Upper lobe of left lung (tissue), 6 donors: Measurements from ENCODE around the gene CYP26B1. TPM values are rescaled to one million over a fixed set of nuclear protein-coding genes. Genes with fewer than 3 reads are reported as not detected.

Source experiments
- ATAC-seq, 2 donors: fragments of 200-7000 bp; cut with Tn5 transposase; one replicate each; pipeline ENCODE4 v1.9.1; 2022; ENCODE audit warnings: mild to moderate bottlenecking in 2 of 2, moderate library complexity in 2 of 2; ENCODE audit not compliant: low FRiP score in 2 of 2
- DNase-seq, 2 donors: peaks; one replicate each; pipeline ENCODE4 v3.0.0-alpha.2; 2019 to 2020
- H3K27ac ChIP-seq, 4 donors: fragments of 200-600 bp; sonication (generic); one replicate each; pipeline ENCODE4 v1.5.1; 2016 to 2019
- H3K27me3 ChIP-seq, 4 donors: fragments of 200-600 bp; sonication (generic); one replicate each; pipeline ENCODE4 v1.5.1; 2017 to 2019
- H3K36me3 ChIP-seq, 4 donors: fragments of 200-600 bp; sonication (generic); one replicate each; pipeline ENCODE4 v1.5.1; 2016 to 2019
- H3K4me1 ChIP-seq, 4 donors: fragments of 200-600 bp; sonication (generic); one replicate each; pipeline ENCODE4 v1.5.1; 2018 to 2019
- H3K4me3 ChIP-seq, 4 donors: fragments of 200-600 bp; sonication (generic); one replicate each; pipeline ENCODE4 v1.5.1; 2017 to 2019; ENCODE audit warnings: mild to moderate bottlenecking in 2 of 4, moderate library complexity in 1 of 4
- H3K9me3 ChIP-seq, 4 donors: fragments of 200-600 bp; sonication (generic); one replicate each; pipeline ENCODE4 v1.5.1; 2018 to 2019
- EP300 ChIP-seq, 4 donors: sonication (generic); formaldehyde crosslinking; IDR thresholded peaks; one replicate each; pipeline ENCODE4 v1.5.1; 2017; ENCODE audit warnings: antibody characterized with exemption in 4 of 4, control low read depth in 2 of 4
- POLR2A ChIP-seq, 4 donors: fragments of 450-650 bp; IDR thresholded peaks; one replicate each; pipeline ENCODE4 v1.5.1; 2016 to 2017; ENCODE audit warnings: antibody characterized with exemption in 4 of 4, mild to moderate bottlenecking in 2 of 4
- POLR2AphosphoS5 ChIP-seq, 2 donors: sonication (generic); formaldehyde crosslinking; IDR thresholded peaks; one replicate each; pipeline ENCODE4 v1.5.1; 2017; ENCODE audit warnings: antibody characterized with exemption in 2 of 2
- WGBS, 2 donors: methylation state at CpG; one replicate each; pipeline ENCODE4 v1.1.5; 2017 to 2018; 5-methylcytosine and 5-hydroxymethylcytosine counted together
- total RNA-seq, 6 donors: library from RNA; depleted of rRNA in 4 of 6; stranded (reverse); fragments of >200 nt in 4 of 6; gene quantifications; one replicate each; pipeline versions ENCODE4 v1.1.0 to v1.2.1, GENCODE V29; 2016 to 2021
- TF ChIP-seq, protein P1 (sequence below), 6 experiments: fragments of 450-650 bp in 4 of 6; fragments of 200-600 bp in 2 of 6; sonication (generic) in 2 of 6; IDR thresholded peaks; one replicate each; pipeline ENCODE4 v1.5.1; 2016 to 2019; ENCODE audit warnings: antibody characterized with exemption in 6 of 6
- donor health status: DM: no; HTN: no; CAD: no; lungs with moderate emphysema.
- donor health status: DM: no; HTN: yes; CAD: no; lungs with severe emphysema.

CYP26B1 gene
- total RNA-seq, 6 donors from 2014 or later, result 0.89 to 4.8 (median 4.5) TPM; not detected in 1

DNA sequence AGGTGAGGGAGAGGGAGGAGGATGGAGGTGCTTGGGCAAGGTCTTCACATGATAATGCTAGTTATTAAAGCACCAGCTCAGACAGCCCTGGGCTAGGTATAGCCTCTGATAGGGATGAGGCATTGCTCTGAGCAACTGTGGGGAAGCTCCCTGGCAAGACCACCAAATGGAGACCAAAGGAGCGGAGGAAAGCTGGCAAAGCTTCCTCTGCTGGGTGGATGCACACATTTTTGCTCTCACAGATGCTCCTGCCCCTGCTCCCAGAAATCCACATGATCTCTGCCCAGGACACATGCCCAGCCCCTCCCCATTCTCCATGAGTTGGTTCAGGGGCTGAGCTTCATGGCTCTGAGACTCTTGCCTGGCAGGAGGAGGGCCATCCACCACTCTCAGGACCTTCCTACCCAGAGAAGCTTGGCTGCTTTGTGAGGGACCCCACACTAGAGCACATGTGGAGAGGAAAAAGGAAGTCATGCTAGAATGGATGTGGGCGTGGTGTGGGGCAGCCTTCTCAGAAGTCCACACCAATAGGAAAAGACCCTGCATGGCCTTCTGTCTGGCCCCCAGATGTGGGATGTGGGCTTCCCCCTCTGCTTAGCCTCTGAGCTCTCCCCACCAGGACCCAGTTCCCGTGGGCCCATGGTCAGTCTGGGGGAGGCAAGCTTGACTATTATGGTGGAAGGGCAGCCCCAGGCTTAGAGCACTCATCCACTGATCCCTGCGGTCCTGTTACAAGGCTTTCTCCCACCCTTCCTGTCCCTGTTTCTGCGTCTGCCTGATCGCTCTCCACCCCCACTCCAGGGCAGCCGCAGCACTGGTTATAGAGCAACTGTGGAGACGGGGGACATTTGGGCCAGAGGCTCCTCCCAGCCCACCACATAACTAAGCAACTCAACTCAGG lies 10.5 kb upstream of the CYP26B1 start:
- ATAC-seq, result no peak
- DNase-seq, result no peak

DNA sequence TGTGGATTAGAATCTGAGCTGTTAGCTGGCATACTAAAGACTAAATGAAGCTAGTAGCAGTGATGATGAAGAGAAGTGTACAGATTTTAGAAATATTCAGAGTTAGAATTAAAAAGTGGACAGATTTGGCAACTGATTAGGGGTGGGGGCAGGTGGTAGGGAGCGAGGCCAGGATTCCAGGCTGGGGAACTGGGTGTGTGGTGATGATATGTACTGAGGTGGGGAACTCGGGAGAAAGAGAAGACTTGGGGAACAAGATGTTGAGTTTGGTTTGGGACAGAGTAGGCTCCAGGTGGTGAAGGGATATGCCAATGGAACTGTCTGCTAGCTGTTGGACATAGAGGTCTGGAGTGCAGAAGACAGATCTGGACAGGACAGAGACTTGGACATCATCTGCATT lies 9.2 kb upstream of the CYP26B1 start:
- ATAC-seq, result no peak
- no peak for DNase-seq
- Histone ChIP-seq H3K36me3 (no peaks in the 10 kb centered on the region), H3K4me3 (no peak overlapping the region), H3K9me3 (no peaks in the 10 kb centered on the region), H3K4me1 (no peaks in the 10 kb centered on the region), H3K27me3 (no peaks in the 10 kb centered on the region), H3K27ac (no peak overlapping the region)
- TF ChIP-seq POLR2A (IDR thresholded peaks at IDR 0.05) (no peak), POLR2AphosphoS5 (IDR thresholded peaks at IDR 0.05) (no peak), EP300 (IDR thresholded peaks at IDR 0.05) (no peak)
- TF ChIP-seq, protein P1, sequence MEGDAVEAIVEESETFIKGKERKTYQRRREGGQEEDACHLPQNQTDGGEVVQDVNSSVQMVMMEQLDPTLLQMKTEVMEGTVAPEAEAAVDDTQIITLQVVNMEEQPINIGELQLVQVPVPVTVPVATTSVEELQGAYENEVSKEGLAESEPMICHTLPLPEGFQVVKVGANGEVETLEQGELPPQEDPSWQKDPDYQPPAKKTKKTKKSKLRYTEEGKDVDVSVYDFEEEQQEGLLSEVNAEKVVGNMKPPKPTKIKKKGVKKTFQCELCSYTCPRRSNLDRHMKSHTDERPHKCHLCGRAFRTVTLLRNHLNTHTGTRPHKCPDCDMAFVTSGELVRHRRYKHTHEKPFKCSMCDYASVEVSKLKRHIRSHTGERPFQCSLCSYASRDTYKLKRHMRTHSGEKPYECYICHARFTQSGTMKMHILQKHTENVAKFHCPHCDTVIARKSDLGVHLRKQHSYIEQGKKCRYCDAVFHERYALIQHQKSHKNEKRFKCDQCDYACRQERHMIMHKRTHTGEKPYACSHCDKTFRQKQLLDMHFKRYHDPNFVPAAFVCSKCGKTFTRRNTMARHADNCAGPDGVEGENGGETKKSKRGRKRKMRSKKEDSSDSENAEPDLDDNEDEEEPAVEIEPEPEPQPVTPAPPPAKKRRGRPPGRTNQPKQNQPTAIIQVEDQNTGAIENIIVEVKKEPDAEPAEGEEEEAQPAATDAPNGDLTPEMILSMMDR (IDR thresholded peaks at IDR 0.05), result no peak
- WGBS, 2 donors, result 81 to 84% methylated on average over 2 of the region's 2 CpGs

More for the DNA sequence above, 10.5 kb upstream of the CYP26B1 start:
- Histone ChIP-seq H3K4me3 (no peak overlapping the region), H3K4me1 (no peaks in the 10 kb centered on the region), H3K36me3 (no peaks in the 10 kb centered on the region), H3K27ac (no peak overlapping the region), H3K9me3 (no peaks in the 10 kb centered on the region), H3K27me3 (no peaks in the 10 kb centered on the region)
- TF ChIP-seq POLR2AphosphoS5 (IDR thresholded peaks at IDR 0.05) (no peak), POLR2A (IDR thresholded peaks at IDR 0.05) (no peak), EP300 (IDR thresholded peaks at IDR 0.05) (no peak)
- TF ChIP-seq, protein P1 (IDR thresholded peaks at IDR 0.05), result no peak
- 84 to 89% methylated on average over 8 of the region's 8 CpGs for WGBS, 2 donors

DNA sequence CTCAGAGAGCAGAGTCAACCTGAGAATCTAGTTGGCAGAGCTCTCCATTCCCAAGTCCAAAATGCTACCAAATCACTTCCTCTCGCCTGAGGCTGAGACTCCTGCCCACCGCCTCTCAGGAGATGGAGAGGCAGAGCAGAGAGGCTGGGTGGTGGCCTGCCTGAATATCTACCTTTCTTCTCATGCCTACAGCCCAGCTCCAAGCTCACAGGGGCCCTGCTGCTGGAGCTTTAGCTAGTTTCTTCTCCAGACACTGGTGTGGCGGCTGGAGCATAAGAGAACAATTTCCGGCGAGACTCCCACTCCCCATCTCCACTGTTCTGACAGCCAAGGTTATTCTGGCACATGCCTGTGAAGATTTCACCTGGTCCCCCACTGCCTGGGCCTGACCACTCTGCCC lies 8.1 kb upstream of the CYP26B1 start:
- 69 to 91% methylated on average over 2 to 5 of the region's 5 CpGs for WGBS, 2 donors
- H3K36me3 ChIP-seq, result no peaks in the 10 kb centered on the region

DNA sequence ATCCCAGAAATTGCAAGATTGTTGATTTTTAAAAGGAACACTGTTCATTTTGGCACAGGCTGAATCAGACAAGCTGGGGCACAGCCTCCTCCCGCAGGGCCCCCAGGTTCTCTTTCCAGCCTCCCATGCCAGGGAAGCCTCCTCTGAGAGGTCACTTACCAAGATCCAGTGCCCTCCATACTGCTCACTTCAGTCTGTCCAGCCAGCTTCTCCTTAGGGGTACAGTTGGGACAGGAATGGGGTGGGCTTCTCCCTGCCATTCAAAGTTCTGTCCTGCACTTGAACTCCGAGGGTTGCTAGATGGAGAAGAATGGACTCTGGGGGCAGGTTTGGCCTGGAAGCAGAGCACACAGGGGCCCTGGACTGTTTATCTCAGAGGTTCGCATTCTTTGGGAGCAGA lies 7.5 kb upstream of the CYP26B1 start:
- Histone ChIP-seq H3K4me3 (no peak overlapping the region), H3K36me3 (no peaks in the 10 kb centered on the region), H3K9me3 (no peaks in the 10 kb centered on the region), H3K27ac (no peak overlapping the region), H3K4me1 (peaks cover 1 to 5% (median 5%) of the 10 kb centered on the region in 4 donors), H3K27me3 (peaks cover 0 to 4% (median 0%) of the 10 kb centered on the region in 4 donors)
- TF ChIP-seq, protein P1 (IDR thresholded peaks at IDR 0.05), result no peak
- TF ChIP-seq POLR2A (IDR thresholded peaks at IDR 0.05) (no peak), EP300 (IDR thresholded peaks at IDR 0.05) (no peak)
- ATAC-seq (no peak), DNase-seq (no peak)
- WGBS, 2 donors, result 82 to 88% methylated on average over 3 of the region's 3 CpGs

More for the DNA sequence above, 8.1 kb upstream of the CYP26B1 start:
- Histone ChIP-seq H3K4me1 (no peaks in the 10 kb centered on the region), H3K27ac (no peak overlapping the region), H3K27me3 (no peaks in the 10 kb centered on the region), H3K4me3 (no peak overlapping the region), H3K9me3 (no peaks in the 10 kb centered on the region)
- DNase-seq, result no peak
- TF ChIP-seq, protein P1 (IDR thresholded peaks at IDR 0.05), result no peak
- TF ChIP-seq POLR2A (IDR thresholded peaks at IDR 0.05) (no peak), POLR2AphosphoS5 (IDR thresholded peaks at IDR 0.05) (no peak), EP300 (IDR thresholded peaks at IDR 0.05) (no peak)
- ATAC-seq, result no peak
